Neural cell (in vitro differentiated cells): ENCODE results near the gene EPHB4.

Source experiments
- EP300 ChIP-seq: fragments of 450-650 bp; conservative IDR thresholded peaks from 2 replicates; pipeline ENCODE4 v1.6.1; 2014; ENCODE audit warnings: antibody characterized with exemption, mild to moderate bottlenecking, moderate library complexity; ENCODE audit not compliant: poor library complexity, severe bottlenecking
- SMC3 ChIP-seq: fragments of 450-650 bp; conservative IDR thresholded peaks from 2 replicates; pipeline ENCODE4 v1.6.1; 2014; ENCODE audit warnings: antibody characterized with exemption, mild to moderate bottlenecking, moderate library complexity; ENCODE audit not compliant: poor library complexity
- TAF1 ChIP-seq: IDR thresholded peaks from 2 replicates; pipeline ENCODE4 v1.6.1; 2012; ENCODE audit warnings: low read depth
- TF ChIP-seq, protein P1 (sequence below): fragments of 450-650 bp; IDR thresholded peaks from 2 replicates; pipeline ENCODE4 v1.5.1; 2014; ENCODE audit warnings: antibody characterized with exemption, mild to moderate bottlenecking, moderate library complexity; ENCODE audit not compliant: poor library complexity, severe bottlenecking

DNA sequence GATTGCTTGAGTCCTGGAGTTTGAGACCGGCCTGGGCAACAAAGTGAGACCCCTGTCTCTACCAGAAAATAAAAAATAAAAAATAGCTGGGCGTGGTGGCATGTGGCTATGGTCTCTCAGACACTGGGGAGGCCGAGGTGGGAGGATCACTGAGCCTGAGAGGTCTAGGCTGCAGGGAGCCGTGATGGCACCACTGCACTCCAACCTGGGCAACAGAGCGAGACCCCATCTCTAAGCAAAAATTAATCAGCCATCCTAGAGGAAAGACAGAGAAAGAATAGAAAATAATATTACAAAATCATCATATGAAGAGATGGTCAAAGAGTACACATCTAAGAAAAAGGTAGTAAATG, 4.9 kb upstream of the EPHB4 start:
- TF ChIP-seq, protein P1, sequence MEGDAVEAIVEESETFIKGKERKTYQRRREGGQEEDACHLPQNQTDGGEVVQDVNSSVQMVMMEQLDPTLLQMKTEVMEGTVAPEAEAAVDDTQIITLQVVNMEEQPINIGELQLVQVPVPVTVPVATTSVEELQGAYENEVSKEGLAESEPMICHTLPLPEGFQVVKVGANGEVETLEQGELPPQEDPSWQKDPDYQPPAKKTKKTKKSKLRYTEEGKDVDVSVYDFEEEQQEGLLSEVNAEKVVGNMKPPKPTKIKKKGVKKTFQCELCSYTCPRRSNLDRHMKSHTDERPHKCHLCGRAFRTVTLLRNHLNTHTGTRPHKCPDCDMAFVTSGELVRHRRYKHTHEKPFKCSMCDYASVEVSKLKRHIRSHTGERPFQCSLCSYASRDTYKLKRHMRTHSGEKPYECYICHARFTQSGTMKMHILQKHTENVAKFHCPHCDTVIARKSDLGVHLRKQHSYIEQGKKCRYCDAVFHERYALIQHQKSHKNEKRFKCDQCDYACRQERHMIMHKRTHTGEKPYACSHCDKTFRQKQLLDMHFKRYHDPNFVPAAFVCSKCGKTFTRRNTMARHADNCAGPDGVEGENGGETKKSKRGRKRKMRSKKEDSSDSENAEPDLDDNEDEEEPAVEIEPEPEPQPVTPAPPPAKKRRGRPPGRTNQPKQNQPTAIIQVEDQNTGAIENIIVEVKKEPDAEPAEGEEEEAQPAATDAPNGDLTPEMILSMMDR, result no peak
- TF ChIP-seq SMC3, result no peak
- no peak for TF ChIP-seq EP300
- no peak for TF ChIP-seq TAF1
